ENCODE results near the gene CSTF2T. TPM values are rescaled to one million over a fixed set of nuclear protein-coding genes. Genes with fewer than 3 reads are reported as not detected.

Gene CSTF2T
- total RNA-seq, 1 experiment from 2014 or later = 42.1 TPM

DNA sequence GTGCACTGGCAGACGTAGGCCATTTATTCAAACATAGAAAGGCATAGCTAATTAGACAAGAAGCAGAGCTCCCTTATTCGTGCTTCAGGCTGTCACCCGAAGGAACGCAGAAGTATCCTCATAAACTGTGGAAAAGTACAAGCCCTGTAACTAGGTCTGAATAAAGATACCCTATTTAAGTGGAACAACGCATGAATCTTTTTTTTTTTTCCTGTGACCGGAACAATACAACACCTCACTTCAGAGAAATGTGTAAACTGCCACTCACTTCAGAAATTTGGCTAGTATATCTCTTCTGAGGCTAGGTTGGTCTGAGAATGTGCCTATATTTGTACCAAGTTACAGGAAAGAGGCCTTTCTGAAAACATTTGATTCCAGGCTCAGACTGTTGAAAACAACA lies 8.0 kb upstream of the CSTF2T start:
- WGBS (ENCODE audit: extremely low coverage, insufficient read length, low lambda C conversion rate) = no CpG with 5 or more reads among the region's 6 CpGs
- Histone ChIP-seq H3K9ac (ENCODE audit: extremely low read depth, insufficient read length, low read length) (no peak overlapping the region), H3K23ac (ENCODE audit: insufficient read length, low read depth, low read length) (no peak overlapping the region), H2BK12ac (ENCODE audit: insufficient read length, low read depth, low read length) (no peak overlapping the region), H3K27ac (ENCODE audit: insufficient read length, low read depth, low read length) (no peak overlapping the region), H3K79me2 (ENCODE audit: insufficient read depth, low read length) (no peaks in the 10 kb centered on the region), H4K20me1 (ENCODE audit: control insufficient read depth, insufficient read depth, insufficient read length) (no peaks in the 10 kb centered on the region), H2BK120ac (ENCODE audit: low read depth, low read length, poor library complexity, severe bottlenecking) (no peak overlapping the region), H3K4me1 (ENCODE audit: insufficient read depth, low read length) (peaks cover 3% of the 10 kb centered on the region; the same call in 1 of the 2 replicates), H2AFZ (ENCODE audit: low read length) (no peak overlapping the region), H3K4me2 (ENCODE audit: insufficient read depth, insufficient read length, low read length) (no peak overlapping the region), H3K23me2 (ENCODE audit: insufficient read length, low read depth, low read length, poor library complexity, severe bottlenecking) (no peaks in the 10 kb centered on the region), H3K18ac (ENCODE audit: insufficient read length, low read depth, low read length) (no peak overlapping the region), H2BK5ac (ENCODE audit: insufficient read length, low read length) (no peak overlapping the region), H3K27me3 (ENCODE audit: insufficient read depth, low read length) (no peaks in the 10 kb centered on the region), H4K5ac (ENCODE audit: insufficient read length, low read depth, low read length) (no peak overlapping the region), H2BK15ac (ENCODE audit: low read depth, low read length) (no peak overlapping the region), H3K9me3 (ENCODE audit: control insufficient read depth, low read depth, low read length) (no peaks in the 10 kb centered on the region), H2BK20ac (ENCODE audit: low read depth, low read length, poor library complexity, severe bottlenecking) (no peak overlapping the region), H4K91ac (ENCODE audit: insufficient read length, low read depth, low read length) (no peak overlapping the region), H3K4ac (ENCODE audit: low read depth, low read length) (no peak overlapping the region), H3K56ac (ENCODE audit: insufficient read length, low read depth, low read length) (no peak overlapping the region), H3T11ph (ENCODE audit: low read length) (no peak overlapping the region), H3K14ac (ENCODE audit: insufficient read depth, low read length) (no peak overlapping the region), H3K79me1 (ENCODE audit: insufficient read depth, low read depth, low read length, poor library complexity, severe bottlenecking) (no peaks in the 10 kb centered on the region), H4K8ac (replicated peaks; ENCODE audit: insufficient read length, low read depth, low read length) (no peak overlapping the region), H2AK5ac (ENCODE audit: insufficient read length, low read length) (no peak overlapping the region)
- TF ChIP-seq, protein P1, sequence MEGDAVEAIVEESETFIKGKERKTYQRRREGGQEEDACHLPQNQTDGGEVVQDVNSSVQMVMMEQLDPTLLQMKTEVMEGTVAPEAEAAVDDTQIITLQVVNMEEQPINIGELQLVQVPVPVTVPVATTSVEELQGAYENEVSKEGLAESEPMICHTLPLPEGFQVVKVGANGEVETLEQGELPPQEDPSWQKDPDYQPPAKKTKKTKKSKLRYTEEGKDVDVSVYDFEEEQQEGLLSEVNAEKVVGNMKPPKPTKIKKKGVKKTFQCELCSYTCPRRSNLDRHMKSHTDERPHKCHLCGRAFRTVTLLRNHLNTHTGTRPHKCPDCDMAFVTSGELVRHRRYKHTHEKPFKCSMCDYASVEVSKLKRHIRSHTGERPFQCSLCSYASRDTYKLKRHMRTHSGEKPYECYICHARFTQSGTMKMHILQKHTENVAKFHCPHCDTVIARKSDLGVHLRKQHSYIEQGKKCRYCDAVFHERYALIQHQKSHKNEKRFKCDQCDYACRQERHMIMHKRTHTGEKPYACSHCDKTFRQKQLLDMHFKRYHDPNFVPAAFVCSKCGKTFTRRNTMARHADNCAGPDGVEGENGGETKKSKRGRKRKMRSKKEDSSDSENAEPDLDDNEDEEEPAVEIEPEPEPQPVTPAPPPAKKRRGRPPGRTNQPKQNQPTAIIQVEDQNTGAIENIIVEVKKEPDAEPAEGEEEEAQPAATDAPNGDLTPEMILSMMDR (conservative IDR thresholded peaks at IDR 0.05) = no peak
- Mint-ChIP-seq H3K27ac (no peak overlapping the region), H3K4me3 (no peak overlapping the region), H3K9me3 (no peaks in the 10 kb centered on the region), H3K27me3 (ENCODE audit: low read depth) (no peaks in the 10 kb centered on the region), H3K36me3 (ENCODE audit: insufficient read depth in 1 of 3, low read depth in 3 of 3) (no peaks in the 10 kb centered on the region), H3K4me1 (peaks cover 7 to 11% of the 10 kb centered on the region in 2 experiments)
- DNase-seq = no peak
